WERI-Rb-1 (cell line): Measurements from ENCODE around the gene FCRL1.

ENCODE experiments used
- DNase-seq: peaks from one replicate; pipeline ENCODE4 v3.0.0-alpha.2; 2020
- H3K27ac ChIP-seq: fragments of 250-450 bp; sonication (Bioruptor Pico); 2 replicates; pipeline ENCODE4 v1.5.1; 2020; ENCODE audit warnings: mild to moderate bottlenecking, moderate library complexity
- H3K27me3 ChIP-seq: fragments of 250-450 bp; sonication (Bioruptor Pico); 2 replicates; pipeline ENCODE4 v1.5.1; 2021; ENCODE audit warnings: mild to moderate bottlenecking, low read depth, moderate library complexity; ENCODE audit not compliant: insufficient read depth, severe bottlenecking
- H3K36me3 ChIP-seq: fragments of 250-450 bp; sonication (Bioruptor Pico); 2 replicates; pipeline ENCODE4 v1.5.1; 2020; ENCODE audit warnings: mild to moderate bottlenecking, moderate library complexity
- H3K4me3 ChIP-seq: 2 replicates; pipeline ENCODE4 v1.5.1; 2011; ENCODE audit warnings: low read depth, mild to moderate bottlenecking, control low read depth, low read length
- H3K9me3 ChIP-seq: fragments of 250-450 bp; sonication (Bioruptor Pico); 2 replicates; pipeline ENCODE4 v1.5.1; 2021; ENCODE audit warnings: mild to moderate bottlenecking, moderate library complexity; ENCODE audit not compliant: severe bottlenecking
- CTCF ChIP-seq: IDR thresholded peaks from 2 replicates; pipeline ENCODE4 v1.5.1; 2011; ENCODE audit warnings: low read depth, mild to moderate bottlenecking, control low read depth, inconsistent platforms, low read length

The FCRL1 gene, protein sequence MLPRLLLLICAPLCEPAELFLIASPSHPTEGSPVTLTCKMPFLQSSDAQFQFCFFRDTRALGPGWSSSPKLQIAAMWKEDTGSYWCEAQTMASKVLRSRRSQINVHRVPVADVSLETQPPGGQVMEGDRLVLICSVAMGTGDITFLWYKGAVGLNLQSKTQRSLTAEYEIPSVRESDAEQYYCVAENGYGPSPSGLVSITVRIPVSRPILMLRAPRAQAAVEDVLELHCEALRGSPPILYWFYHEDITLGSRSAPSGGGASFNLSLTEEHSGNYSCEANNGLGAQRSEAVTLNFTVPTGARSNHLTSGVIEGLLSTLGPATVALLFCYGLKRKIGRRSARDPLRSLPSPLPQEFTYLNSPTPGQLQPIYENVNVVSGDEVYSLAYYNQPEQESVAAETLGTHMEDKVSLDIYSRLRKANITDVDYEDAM

DNA sequence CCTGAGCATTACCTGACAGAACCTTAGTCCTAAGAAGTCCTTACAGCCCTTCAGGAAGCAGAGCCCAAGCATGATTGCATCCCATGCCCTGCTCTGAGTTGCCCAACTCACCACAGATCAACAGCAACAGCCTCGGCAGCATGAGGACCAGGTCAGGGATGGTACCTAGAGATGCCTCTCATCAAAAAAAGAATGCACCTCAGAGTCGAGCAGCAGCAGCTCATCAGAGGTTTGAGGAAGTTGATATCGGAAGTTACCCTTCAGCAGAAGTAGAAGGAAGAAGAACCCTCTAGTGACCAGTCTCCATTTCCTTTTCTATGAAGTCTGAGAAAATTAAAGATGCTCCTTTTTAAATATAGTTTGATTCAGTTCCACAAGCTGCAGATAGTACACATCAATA is at the start of gene FCRL1:
FCRL1 (minus strand) TSS at position 225 of the 400 bp plus-strand sequence; CDS start at position 142, 83 bp downstream.
- DNase-seq: no peak
- TF ChIP-seq CTCF: no peak
- Histone ChIP-seq H3K27ac (no peak within 1 kb of the TSS), H3K9me3 (peaks cover 2% of the 10 kb centered on the region), H3K36me3 (no peaks in the 10 kb centered on the region), H3K4me3 (no peak within 1 kb of the TSS), H3K27me3 (peaks cover 95% of the 10 kb centered on the region)

DNA sequence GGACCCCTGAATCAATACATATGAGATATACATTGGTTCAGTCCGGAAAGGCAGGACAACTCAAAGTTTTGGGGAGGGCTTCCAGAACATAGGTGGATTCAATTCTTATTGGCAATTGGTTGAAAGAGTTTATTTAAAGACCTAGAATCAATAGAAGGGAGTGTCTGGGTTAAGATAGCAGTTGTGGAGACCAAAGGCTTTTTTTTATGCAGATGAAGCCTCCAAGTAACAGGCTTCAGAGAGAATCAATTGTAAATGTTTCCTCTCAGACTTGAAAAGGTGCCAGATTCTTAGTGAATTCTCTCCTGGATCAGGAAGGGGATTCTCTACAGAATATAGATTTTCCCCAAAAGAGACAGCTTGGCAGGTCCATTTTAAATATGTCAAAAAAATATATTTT is 48.7 kb upstream of the FCRL1 start:
- DNase-seq: no peak
- H3K27me3 ChIP-seq: peaks cover 89% of the 10 kb centered on the region
- H3K36me3 ChIP-seq: no peaks in the 10 kb centered on the region
- no peak for TF ChIP-seq CTCF
- no peaks in the 10 kb centered on the region for H3K9me3 ChIP-seq
- H3K4me3 ChIP-seq: no peak overlapping the region
- H3K27ac ChIP-seq: no peak overlapping the region

GRCh38 chr1:157862114-157863070 is 42.5 kb upstream of the FCRL1 start:
- Histone ChIP-seq H3K9me3 (no peaks in the 10 kb centered on the region), H3K4me3 (no peak overlapping the region), H3K27me3 (peaks cover 92% of the 10 kb centered on the region), H3K27ac (no peak overlapping the region), H3K36me3 (no peaks in the 10 kb centered on the region)
- no peak for TF ChIP-seq CTCF
- no peak for DNase-seq

- peaks cover 93% of the 10 kb centered on the region for H3K27me3 ChIP-seq
- TF ChIP-seq CTCF: no peak
- H3K9me3 ChIP-seq: no peaks in the 10 kb centered on the region
- no peaks in the 10 kb centered on the region for H3K36me3 ChIP-seq
- no peak overlapping the region for H3K4me3 ChIP-seq
- DNase-seq: no peak
- no peak overlapping the region for H3K27ac ChIP-seq
Measured at GRCh38 chr1:157856538-157856937, 36.6 kb upstream of the FCRL1 start.

DNA sequence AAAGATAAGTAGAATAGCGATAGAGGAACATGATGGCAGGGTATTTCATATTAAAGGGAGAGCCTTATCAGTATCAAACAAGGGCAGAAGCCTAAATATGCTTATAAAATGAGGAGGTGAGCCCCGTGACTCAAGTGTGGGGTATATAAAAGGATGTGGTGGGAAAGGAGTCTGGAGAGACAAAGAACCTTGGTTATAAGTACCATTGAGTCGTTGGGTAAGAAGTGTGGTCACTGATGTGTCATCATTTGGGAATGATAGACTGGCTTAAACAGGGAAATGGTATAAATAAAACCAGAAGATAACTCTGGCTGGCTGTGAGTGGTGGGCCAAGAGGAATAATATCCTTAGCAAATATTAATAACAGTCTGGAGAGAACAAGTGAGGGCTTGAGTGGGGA is 32.6 kb upstream of the FCRL1 start:
- no peak for TF ChIP-seq CTCF
- Histone ChIP-seq H3K27me3 (peaks cover 88% of the 10 kb centered on the region), H3K36me3 (no peaks in the 10 kb centered on the region), H3K4me3 (no peak overlapping the region), H3K27ac (no peak overlapping the region), H3K9me3 (peaks cover 3% of the 10 kb centered on the region)
- no peak for DNase-seq
